Natural killer cell (primary cell): ENCODE data around the gene TNFRSF25. TPM values are rescaled to one million over a fixed set of nuclear protein-coding genes. Genes with fewer than 3 reads are reported as not detected.

Source experiments
- ATAC-seq, 3 donors: fragments of 150-1000 bp in 2 of 3; fragments of 200-7000 bp in 1 of 3; cut with Tn5 transposase; 1 replicate in 1 of 3; 2 replicates in 2 of 3; pipeline ENCODE4 v1.10.0; 2021; ENCODE audit warnings: mild to moderate bottlenecking in 2 of 3, moderate library complexity in 2 of 3
- DNase-seq, 2 donors: peaks; one replicate each; pipeline versions ENCODE4 v3.0.0 to v3.0.0-alpha.2; 2013 to 2021; ENCODE audit warnings: mixed read lengths in 1 of 2
- H3K27ac ChIP-seq: one replicate; pipeline ENCODE4 v1.5.1; 2013; ENCODE audit warnings: mild to moderate bottlenecking, low read length
- H3K27me3 ChIP-seq: one replicate; pipeline ENCODE4 v1.6.1; 2013; ENCODE audit warnings: low read length; ENCODE audit not compliant: control insufficient read depth, insufficient read depth
- H3K36me3 ChIP-seq: one replicate; pipeline ENCODE4 v1.6.1; 2013; ENCODE audit warnings: low read length; ENCODE audit not compliant: control insufficient read depth, insufficient read depth
- H3K4me1 ChIP-seq: one replicate; pipeline ENCODE4 v1.6.1; 2013; ENCODE audit warnings: low read length; ENCODE audit not compliant: control insufficient read depth, insufficient read depth
- H3K4me3 ChIP-seq: one replicate; pipeline ENCODE4 v1.5.1; 2013; ENCODE audit warnings: low read length
- H3K9me3 ChIP-seq: one replicate; pipeline ENCODE4 v1.6.1; 2013; ENCODE audit warnings: low read length; ENCODE audit not compliant: control insufficient read depth, insufficient read depth
- H3K27ac Mint-ChIP-seq, 2 donors: one replicate each; pipeline ENCODE4 v1.8.0; 2022; ENCODE audit warnings: mild to moderate bottlenecking in 2 of 2, mixed read lengths in 2 of 2, moderate library complexity in 1 of 2
- H3K27me3 Mint-ChIP-seq, 2 donors: one replicate each; pipeline ENCODE4 v1.8.0; 2022; ENCODE audit warnings: low read depth in 2 of 2, mixed read lengths in 2 of 2
- H3K36me3 Mint-ChIP-seq: one replicate; pipeline ENCODE4 v1.8.0; 2022; ENCODE audit warnings: mixed read lengths
- H3K4me1 Mint-ChIP-seq, 2 donors: one replicate each; pipeline ENCODE4 v1.8.0; 2022; ENCODE audit warnings: mixed read lengths in 2 of 2
- H3K4me3 Mint-ChIP-seq: one replicate; pipeline ENCODE4 v1.8.0; 2022; ENCODE audit warnings: mild to moderate bottlenecking, moderate library complexity, mixed read lengths
- H3K9me3 Mint-ChIP-seq, 2 donors: one replicate each; pipeline ENCODE4 v1.8.0; 2022; ENCODE audit warnings: mixed read lengths in 2 of 2
- CTCF ChIP-seq: fragments of 200-600 bp; IDR thresholded peaks from one replicate; pipeline ENCODE4 v1.8.0; 2022; ENCODE audit warnings: antibody characterized with exemption
- WGBS: methylation state at CpG from one replicate; pipeline ENCODE4 v1.1.7; 2013; ENCODE audit warnings: missing lambda C conversion rate; ENCODE audit not compliant: insufficient coverage; 5-methylcytosine and 5-hydroxymethylcytosine counted together
- intact Hi-C: fragments of 100-400 bp; cut with micrococcal nuclease; formaldehyde crosslinking; loops from one replicate; pipeline ENCODE4 v1.14.2; 2022
- total RNA-seq, 4 donors: library from RNA; stranded (reverse); fragments of 120-200 nt in 1 of 4; gene quantifications; one replicate each; pipeline versions ENCODE4 v1.2.3 to v1.2.4, GENCODE V29; 2013 to 2022

The TNFRSF25 gene
- total RNA-seq, 3 donors from 2014 or later (not counting 1 experiment from before 2014, with no cell fraction given), result 14.5 to 41.5 (median 19.9) TPM

- 89% methylated on average over 31 of the region's 31 CpGs for WGBS
- DNase-seq (no peak), ATAC-seq (no peak)
- intact Hi-C loops, result no loop called here
- Mint-ChIP-seq H3K36me3 (no peaks in the 10 kb centered on the region), H3K27me3 (peaks cover 0 to under 1% of the 10 kb centered on the region in 2 donors), H3K9me3 (no peaks in the 10 kb centered on the region), H3K27ac (no peak overlapping the region), H3K4me3 (no peak overlapping the region), H3K4me1 (no peaks in the 10 kb centered on the region)
- Histone ChIP-seq H3K27ac (no peak overlapping the region), H3K27me3 (no peaks in the 10 kb centered on the region), H3K9me3 (no peaks in the 10 kb centered on the region), H3K4me1 (no peaks in the 10 kb centered on the region), H3K4me3 (no peak overlapping the region), H3K36me3 (no peaks in the 10 kb centered on the region)
- no peak for TF ChIP-seq CTCF
Measured at GRCh38 chr1:6506210-6507036, 40.5 kb upstream of the TNFRSF25 start.

DNA sequence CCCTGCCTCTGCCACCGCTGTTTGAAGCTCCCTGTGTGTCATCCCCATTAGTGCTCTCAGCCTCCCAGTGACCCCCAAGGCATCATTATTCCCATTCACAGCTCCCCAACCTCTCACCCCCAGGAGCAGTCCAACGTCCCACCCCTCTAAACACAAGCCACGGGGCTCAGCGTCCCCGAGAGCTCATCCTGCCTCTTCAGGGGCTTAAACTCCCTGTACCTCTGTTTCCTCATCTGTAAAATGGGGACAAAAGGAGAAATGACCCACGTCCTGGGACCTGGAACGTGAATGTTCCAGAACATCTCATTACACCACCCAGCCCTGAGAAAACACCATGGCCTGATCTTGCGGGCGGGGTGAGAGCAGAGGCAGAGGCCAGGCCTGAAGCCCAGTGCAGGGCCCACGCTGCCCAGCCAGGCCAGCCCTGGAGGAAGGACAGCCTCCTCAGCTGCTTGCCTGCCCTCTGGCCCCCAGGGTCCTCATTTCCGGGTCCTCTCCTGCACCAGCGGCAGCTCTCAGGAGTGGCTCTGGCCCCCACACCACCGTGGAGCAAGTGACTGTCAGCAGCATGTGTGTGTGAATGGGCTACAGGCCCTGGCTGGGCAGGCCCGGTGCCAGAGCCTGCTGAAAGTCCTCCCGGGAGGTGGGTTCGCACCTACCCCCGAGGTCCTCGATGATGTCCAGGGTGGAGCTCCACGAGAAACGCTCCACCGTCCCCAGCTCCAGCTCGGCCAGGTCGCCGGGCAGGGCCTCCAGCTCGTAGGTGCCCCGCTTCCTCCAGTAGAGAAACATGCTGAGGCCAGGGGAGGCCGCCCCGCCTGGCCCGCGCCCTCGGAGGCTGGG lies 39.6 kb upstream of the TNFRSF25 start:
- Mint-ChIP-seq H3K9me3 (no peaks in the 10 kb centered on the region), H3K4me3 (no peak overlapping the region), H3K4me1 (no peaks in the 10 kb centered on the region), H3K36me3 (no peaks in the 10 kb centered on the region), H3K27me3 (peaks cover 0 to 5% of the 10 kb centered on the region in 2 donors), H3K27ac (no peak overlapping the region)
- Histone ChIP-seq H3K4me1 (no peaks in the 10 kb centered on the region), H3K27ac (no peak overlapping the region), H3K9me3 (no peaks in the 10 kb centered on the region), H3K27me3 (no peaks in the 10 kb centered on the region), H3K4me3 (no peak overlapping the region), H3K36me3 (no peaks in the 10 kb centered on the region)
- ATAC-seq, result no peak
- intact Hi-C loops, result no loop called here
- no peak for TF ChIP-seq CTCF
- no peak for DNase-seq
- WGBS, result 85% methylated on average over 31 of the region's 31 CpGs

DNA sequence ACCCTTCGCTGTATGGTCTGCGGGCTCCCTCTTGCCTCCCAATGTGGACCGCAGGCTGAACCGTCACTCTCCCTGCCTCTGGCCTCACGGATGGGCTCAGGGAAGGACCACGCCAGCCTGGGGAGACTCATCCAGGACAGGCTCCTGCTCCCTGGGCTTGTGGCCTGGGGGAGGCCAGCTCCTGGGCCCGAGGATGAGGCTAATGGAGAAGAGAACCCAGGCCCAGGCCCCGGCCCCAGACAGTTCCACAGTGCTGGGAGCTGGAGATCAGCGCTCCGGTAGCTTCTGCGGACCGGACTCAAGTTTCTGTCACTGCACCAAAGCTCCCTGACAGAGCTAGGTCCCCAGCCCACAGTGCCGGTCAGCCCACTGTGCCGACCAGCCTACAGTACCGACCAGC lies 38.9 kb upstream of the TNFRSF25 start:
- DNase-seq (no peak), ATAC-seq (no peak)
- Mint-ChIP-seq H3K4me1 (no peaks in the 10 kb centered on the region), H3K27me3 (peaks cover 0 to 5% of the 10 kb centered on the region in 2 donors), H3K36me3 (no peaks in the 10 kb centered on the region), H3K27ac (no peak overlapping the region), H3K9me3 (no peaks in the 10 kb centered on the region), H3K4me3 (no peak overlapping the region)
- Histone ChIP-seq H3K36me3 (no peaks in the 10 kb centered on the region), H3K9me3 (no peaks in the 10 kb centered on the region), H3K4me3 (no peak overlapping the region), H3K27ac (no peak overlapping the region), H3K27me3 (no peaks in the 10 kb centered on the region), H3K4me1 (no peaks in the 10 kb centered on the region)
- TF ChIP-seq CTCF, result no peak
- intact Hi-C loops, result no loop called here
- whole genome bisulfite sequencing, result 93% methylated on average over 15 of the region's 15 CpGs
